ENCODE data around the gene SMYD1.
A peak's percentile ranks its signal among the peaks of the same experiment; 100 is the strongest.

Gene SMYD1

DNA sequence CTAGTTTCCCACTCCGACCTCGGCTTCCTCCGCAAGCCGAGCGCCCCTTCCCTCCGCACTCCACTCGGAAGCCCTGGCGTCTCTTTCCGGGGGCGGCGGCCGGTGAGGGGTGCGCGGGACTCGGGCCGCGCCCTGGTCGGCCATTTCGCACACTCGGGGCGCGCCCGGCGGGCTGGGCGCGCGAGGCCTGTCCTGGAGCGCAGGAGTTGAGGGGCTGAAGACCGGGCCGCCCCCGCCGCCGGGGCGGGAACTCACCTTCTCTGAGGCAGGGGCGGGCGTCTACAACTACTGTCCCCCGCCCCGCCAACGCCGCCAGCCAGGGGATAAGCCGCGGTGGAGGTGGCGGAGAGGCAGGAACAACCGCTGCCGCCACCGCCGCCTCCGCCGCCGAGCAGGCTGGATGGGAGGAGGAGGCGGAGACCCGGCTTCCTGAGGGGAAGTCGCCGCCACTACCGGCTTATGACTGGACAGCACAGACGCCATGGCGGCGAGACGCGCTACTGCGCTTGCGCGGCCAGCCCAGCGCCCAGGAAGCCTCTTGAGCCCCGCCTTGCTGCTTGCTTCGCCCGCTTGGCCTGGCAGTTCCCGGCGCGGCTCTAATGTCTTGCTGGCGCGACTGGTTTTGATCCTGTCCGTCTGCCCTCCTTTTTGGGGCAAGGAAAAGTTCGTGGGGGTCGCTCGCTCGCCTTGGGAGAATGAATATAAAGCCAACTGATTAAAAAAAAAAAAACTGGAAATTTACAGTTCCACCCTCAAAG lies 12.1 kb upstream of the SMYD1 start, which contains the start of gene KRCC1:
TSS of gene KRCC1 (minus strand) at position 413 of the 758 bp plus-strand sequence. CDS start 27,220 bp downstream, outside the sequence.
- DNase-seq (ENCODE audit: low read depth in 2 of 2) = peak; percentile 84 to 92

DNA sequence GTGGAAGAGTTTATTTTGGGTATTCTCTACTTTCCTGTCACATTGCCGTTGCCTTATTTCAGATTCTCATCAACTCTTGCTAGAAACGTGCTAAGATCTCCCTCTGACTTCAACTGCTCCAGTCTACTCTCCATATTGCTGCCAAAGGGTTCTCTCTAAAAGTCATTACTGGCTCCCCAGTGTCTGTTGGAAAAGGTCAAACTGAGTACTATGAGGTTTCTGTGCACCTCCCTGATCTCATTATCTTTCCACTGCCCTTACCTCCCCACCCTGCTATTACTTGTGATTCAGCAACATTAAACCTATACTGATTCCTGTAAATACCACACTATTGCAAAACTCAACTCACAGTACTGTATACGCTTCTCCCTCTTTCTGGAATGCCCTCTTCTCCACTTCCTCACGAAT lies 10.2 kb upstream of the SMYD1 start:
- DNase-seq (ENCODE audit: low read depth in 2 of 2) = no peak

DNA sequence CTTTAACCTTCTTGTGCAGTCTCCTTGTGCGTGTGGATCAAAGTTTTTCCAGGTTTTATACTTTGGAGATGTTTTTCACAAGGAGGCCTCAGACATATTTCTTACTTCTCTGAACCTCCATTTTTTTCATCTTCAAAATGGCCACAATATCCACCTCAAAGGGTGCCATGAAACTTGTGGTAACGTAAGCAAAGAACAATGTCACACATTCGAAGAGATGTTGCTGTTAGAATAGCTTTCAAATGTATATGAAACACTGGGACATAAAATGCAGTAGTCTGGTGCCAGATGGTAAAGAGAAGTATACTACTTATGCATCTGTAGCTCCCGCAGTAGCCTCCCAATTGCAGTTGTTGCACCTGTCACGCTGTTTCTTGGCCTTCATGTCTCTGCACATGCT lies 9.4 kb upstream of the SMYD1 start:
- DNase-seq (ENCODE audit: low read depth in 2 of 2) = no peak

DNA sequence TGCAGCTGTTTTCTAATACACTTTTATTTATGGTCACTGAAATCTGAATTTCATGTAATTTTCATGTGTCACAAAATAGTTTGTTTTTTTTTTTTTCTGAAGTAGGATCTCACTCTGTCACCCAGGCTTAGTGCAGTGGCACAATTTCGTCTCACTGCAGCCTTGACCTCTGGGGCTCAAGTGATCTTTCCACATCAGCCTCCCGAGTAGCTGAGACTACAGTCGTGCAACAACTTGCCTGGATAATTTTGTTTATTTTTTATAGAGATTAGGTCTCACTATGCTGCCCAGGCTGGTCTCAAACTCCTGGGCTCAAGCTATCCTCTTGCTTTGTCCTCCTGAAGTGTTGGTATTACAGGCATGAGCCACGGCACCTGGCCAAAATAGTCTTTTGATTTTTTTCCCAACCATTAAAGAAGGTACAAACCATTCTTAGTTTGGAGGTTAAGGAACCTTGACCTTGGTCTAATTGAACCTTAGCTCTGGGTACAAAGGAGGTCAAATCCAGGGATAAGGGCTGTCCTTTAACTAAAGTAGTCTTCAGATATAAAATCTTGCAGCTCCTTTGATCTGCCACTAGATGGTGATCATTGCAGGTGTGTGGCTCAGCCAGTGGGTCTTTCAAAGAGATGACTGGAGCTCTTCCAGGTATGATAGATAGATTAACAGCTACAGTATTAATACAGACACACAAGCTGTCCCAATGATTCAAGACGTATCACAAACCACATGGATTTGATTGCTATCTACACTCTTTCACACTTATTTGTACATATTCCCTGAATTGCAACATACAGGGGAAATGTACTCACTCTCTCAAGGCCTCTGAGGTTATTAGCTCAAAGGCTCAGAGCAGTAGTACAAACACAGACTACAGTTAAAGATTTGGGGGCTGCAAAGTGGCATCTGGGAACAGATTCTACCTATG lies 7.4 kb upstream of the SMYD1 start:
- no peak for DNase-seq (ENCODE audit: low read depth in 2 of 2)

- DNase-seq (ENCODE audit: low read depth in 2 of 2) = no peak
Measured at GRCh38 chr2:88060907-88061275, 6.7 kb upstream of the SMYD1 start.

DNA sequence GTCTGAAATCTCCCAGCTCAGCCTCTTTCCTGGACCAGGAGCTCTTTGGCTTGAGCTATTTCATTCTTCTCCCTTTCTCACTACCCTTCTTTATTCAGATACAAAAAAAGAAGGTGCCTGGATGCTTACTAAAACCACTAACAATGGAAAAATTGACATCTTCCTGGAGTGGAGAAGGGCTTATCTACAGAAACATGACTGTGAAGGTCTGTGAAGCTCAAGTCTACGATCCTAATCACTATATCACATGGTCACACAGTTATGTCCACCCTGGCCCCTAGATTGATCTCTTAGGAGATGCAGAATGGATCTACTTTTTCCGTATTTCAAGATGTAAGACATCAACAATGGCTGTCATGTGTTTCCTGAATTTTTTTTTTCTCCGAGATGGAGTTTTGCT lies 6.3 kb upstream of the SMYD1 start:
- DNase-seq (ENCODE audit: low read depth in 2 of 2) = no peak

DNA sequence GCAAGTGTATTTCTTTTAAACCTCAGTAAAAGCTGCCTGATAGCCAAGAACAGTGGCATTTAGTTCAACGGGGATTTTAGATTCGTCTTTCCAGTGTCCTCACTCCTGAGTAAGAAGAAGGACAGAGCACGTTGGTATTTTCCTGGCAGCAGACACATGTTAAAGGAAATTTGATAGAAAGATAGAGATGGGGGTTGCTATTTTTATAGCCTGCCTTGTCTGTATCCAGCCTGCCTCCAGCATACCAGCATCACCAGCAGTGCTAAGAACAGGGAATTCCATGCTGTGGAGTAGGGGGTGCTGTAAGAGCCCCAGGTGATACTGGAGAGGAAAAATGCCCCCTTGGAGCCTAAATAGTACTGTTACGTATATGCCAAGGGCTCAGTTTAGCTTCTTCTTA lies 1.1 kb upstream of the SMYD1 start:
- no peak for DNase-seq (ENCODE audit: low read depth in 2 of 2)

DNA sequence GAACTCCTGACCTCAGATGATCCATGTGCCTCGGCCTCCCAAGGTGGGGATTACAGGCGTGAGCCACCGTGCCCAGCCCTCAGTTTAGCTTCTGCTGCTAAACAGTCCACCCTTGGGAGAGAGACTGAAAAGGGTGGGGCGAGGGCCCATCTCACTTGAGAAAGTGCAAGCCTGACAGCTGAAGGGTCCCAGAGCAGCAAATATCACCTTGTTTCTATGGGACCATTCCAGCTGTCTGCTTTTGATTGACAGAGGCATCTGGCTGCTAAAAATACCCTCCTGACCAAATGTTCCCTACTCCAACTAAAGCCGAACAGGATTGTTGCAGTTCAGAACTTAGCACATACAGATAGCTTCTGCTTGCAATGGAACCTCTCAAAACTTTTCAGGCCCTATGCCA lies 436 bp upstream of the SMYD1 start:
- no peak for DNase-seq (ENCODE audit: low read depth in 2 of 2)

DNA sequence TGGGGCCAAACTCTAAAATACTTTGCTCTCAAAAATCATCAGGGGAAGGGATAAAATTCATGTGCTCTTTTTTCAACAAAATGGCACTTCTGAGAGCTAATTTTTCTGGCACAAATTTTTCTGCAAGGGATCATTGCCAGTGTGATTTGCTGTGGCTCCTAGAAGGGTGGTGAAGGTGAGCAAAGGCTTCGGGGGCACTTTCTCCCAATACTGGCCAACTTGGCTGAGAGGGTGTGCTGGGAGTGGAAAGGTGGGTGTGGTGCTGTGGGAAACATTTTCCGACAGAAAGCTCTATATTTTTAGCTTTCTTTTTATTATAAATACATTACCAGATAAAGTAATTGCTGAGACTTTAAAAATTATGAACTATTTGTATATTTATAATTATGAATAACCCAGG lies 419 bp downstream of the SMYD1 start:
- no peak for DNase-seq (ENCODE audit: low read depth in 2 of 2)

GRCh38 chr2:88069117-88069516 lies 1.5 kb downstream of the SMYD1 start:
- no peak for DNase-seq (ENCODE audit: low read depth in 2 of 2)

GRCh38 chr2:88070055-88070454 lies 2.4 kb downstream of the SMYD1 start:
- no peak for DNase-seq (ENCODE audit: low read depth in 2 of 2)

DNA sequence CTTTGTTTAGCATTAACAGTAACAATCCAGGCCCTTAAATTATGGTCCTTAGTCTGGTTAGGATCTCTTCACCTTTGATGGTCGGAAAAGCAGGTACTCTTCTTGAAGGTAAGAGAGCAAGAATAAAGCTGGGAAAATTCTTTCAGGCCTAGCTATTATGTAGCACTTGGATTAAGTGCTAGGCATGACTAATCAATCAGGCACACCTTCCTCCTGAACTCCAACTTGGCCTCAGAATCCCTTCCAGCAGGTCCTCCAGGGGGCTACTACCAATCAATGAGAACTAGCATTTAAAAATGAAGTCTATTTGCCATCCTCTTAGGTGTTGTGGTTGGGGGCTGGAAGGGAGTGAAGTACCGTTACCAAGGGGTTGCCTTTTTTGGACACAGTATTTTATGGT lies 3.7 kb downstream of the SMYD1 start:
- DNase-seq (ENCODE audit: low read depth in 2 of 2) = no peak

GRCh38 chr2:88074150-88074549 lies 6.5 kb downstream of the SMYD1 start:
- DNase-seq (ENCODE audit: low read depth in 2 of 2) = no peak

DNA sequence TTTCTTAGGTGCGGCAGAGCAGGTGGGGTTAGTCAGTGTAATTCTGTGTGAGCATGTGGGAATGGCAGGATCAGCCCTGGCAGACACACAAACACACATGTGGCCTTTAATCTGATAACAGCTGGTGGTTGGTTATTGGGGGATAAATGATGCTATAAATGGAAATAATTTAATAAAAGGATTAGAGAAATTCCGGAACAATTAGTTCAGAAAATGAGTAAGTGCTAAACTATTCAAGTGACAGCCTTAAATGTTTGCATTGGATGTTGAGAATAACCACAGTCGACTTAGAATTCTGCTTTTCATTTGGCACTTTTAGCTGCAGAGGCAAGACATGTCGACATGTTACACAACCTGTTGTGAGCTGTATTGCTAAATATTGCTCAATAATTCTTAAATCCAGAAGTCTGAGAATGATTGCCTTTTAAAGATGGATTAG lies 7.2 kb downstream of the SMYD1 start:
- no peak for DNase-seq (ENCODE audit: low read depth in 2 of 2)

GRCh38 chr2:88077080-88077479 lies 9.5 kb downstream of the SMYD1 start:
- DNase-seq (ENCODE audit: low read depth in 2 of 2) = no peak

DNA sequence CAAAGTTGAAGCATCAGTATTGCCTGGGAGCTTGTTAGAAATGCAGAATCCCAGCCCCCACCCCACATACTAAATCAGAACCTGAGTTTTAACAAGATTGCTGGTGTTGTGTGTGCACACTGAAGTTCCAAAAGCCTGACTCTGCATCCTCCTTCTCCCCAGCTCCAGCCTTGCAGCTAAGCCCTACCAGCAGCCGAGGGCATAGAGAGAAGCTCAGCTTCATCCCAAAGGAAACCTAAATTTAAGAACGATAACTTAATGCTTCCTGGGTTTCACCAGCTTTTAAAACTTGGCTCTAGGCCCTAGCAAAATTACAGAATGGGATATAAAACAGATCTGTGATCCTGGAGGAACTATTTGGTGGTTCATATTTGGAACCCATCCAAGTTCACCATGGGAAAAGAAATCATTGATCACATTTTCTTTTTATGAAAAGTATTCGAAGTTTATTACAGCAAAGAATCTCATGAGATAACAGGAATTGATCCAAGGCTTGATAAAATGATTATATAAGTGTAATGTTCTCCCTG lies 11.1 kb downstream of the SMYD1 start:
- DNase-seq (ENCODE audit: low read depth in 2 of 2) = no peak

DNA sequence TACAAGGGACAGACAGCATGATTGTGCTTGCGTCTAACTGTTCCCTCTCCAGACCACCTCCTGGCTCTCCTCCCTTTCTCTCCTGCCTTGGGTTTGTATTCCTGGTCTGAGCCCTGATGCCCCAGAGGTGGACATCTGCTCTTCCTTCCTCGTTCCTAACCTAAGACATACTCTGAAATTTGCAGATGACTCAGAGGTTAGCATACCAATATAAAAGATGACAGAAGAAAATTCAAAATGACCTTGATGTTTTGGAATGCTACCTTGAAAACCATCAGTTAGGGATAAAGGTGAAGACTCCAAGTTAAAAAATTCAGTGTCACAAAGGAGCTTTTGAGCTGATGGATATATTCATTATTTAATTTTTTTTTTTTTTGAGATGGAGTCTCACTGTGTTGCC lies 12.9 kb downstream of the SMYD1 start:
- DNase-seq (ENCODE audit: low read depth in 2 of 2) = no peak

DNA sequence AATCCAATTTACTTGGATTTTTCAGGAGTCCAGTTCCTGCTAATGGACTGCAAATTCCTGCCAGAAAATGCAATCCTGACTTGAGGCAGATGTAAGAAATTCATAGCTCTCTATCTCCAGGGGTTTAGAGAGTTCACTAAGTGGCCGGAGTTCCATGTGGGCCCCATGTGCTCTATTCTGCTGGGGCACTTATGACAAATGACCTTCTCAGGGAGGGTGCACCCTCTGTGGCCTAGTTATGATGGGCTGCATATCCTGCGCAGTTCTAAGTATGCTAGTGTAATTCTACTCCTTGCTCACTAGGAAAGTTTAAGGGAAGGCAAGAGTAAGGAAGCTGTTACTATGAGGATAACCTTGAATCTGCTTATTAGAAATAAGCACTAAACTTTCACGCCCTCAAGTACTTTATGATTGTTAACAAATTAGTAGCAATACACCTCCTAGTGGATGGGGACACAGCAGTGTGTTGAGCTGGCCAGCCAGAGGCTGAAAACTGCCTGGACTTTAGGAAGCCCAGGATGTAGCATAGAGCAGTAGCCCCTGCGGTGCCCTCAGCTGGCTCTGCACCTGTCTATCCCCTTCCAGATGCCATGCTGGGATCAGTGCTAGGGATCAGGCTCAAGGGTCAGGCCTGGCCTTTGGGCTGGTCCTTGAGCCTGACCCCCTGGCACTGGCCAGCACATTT lies 14.4 kb downstream of the SMYD1 start:
- DNase-seq (ENCODE audit: low read depth in 2 of 2) = no peak

GRCh38 chr2:88082781-88083180 lies 15.2 kb downstream of the SMYD1 start:
- DNase-seq (ENCODE audit: low read depth in 2 of 2) = no peak

- DNase-seq (ENCODE audit: low read depth in 2 of 2) = no peak
Measured at GRCh38 chr2:88085099-88085498, 17.5 kb downstream of the SMYD1 start.

DNA sequence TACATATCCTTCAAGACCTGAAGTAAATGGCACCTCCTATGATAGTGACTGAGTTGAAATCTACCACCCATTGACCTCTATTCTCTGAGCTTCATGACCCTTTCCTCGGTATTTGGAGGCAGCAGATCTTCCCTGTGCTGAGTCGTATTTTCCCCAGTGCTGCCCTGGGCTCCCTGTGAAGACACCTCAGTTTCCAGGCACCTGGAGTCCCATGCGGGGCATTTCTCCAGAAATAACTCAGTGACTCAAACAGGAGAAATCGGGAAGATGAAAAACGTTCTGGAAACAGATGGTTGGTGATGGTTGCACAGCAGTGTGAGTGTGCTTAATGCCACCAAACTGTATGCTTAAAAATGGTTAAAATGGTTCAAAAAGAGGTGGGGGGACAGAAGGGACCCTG lies 18.0 kb downstream of the SMYD1 start:
- no peak for DNase-seq (ENCODE audit: low read depth in 2 of 2)

DNA sequence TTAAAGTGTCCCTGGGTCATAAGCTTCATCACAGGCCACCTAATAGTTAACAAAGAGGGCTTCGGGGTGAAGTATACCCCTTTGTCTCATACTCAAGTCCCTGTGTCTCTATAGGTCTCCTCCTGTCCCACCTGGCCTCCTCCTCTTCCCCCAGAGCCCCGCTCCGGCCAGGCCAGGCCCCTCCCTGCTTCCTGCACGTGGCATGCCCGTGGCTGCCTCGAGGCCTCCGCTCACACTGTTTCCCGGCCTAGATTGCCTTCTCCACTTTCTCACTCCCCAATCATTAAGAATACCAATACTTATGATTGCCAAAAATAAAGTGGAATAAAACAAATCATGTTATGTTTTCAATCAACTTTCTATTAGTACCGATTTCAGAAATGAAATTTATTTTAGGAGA lies 18.8 kb downstream of the SMYD1 start:
- DNase-seq (ENCODE audit: low read depth in 2 of 2) = no peak
